Natural killer cell (primary cell): ENCODE data around the gene NONO. TPM values are rescaled to one million over a fixed set of nuclear protein-coding genes. Genes with fewer than 3 reads are reported as not detected.
A peak's percentile ranks its signal among the peaks of the same experiment; 100 is the strongest.

Source experiments
- ATAC-seq, 3 donors: fragments of 150-1000 bp in 2 of 3; fragments of 200-7000 bp in 1 of 3; cut with Tn5 transposase; 1 replicate in 1 of 3; 2 replicates in 2 of 3; pipeline ENCODE4 v1.10.0; 2021; ENCODE audit warnings: mild to moderate bottlenecking in 2 of 3, moderate library complexity in 2 of 3
- DNase-seq, 2 donors: peaks; one replicate each; pipeline versions ENCODE4 v3.0.0 to v3.0.0-alpha.2; 2013 to 2021; ENCODE audit warnings: mixed read lengths in 1 of 2
- H3K27ac ChIP-seq: one replicate; pipeline ENCODE4 v1.5.1; 2013; ENCODE audit warnings: mild to moderate bottlenecking, low read length
- H3K27me3 ChIP-seq: one replicate; pipeline ENCODE4 v1.6.1; 2013; ENCODE audit warnings: low read length; ENCODE audit not compliant: control insufficient read depth, insufficient read depth
- H3K36me3 ChIP-seq: one replicate; pipeline ENCODE4 v1.6.1; 2013; ENCODE audit warnings: low read length; ENCODE audit not compliant: control insufficient read depth, insufficient read depth
- H3K4me1 ChIP-seq: one replicate; pipeline ENCODE4 v1.6.1; 2013; ENCODE audit warnings: low read length; ENCODE audit not compliant: control insufficient read depth, insufficient read depth
- H3K4me3 ChIP-seq: one replicate; pipeline ENCODE4 v1.5.1; 2013; ENCODE audit warnings: low read length
- H3K9me3 ChIP-seq: one replicate; pipeline ENCODE4 v1.6.1; 2013; ENCODE audit warnings: low read length; ENCODE audit not compliant: control insufficient read depth, insufficient read depth
- H3K27ac Mint-ChIP-seq, 2 donors: one replicate each; pipeline ENCODE4 v1.8.0; 2022; ENCODE audit warnings: mild to moderate bottlenecking in 2 of 2, mixed read lengths in 2 of 2, moderate library complexity in 1 of 2
- H3K27me3 Mint-ChIP-seq, 2 donors: one replicate each; pipeline ENCODE4 v1.8.0; 2022; ENCODE audit warnings: low read depth in 2 of 2, mixed read lengths in 2 of 2
- H3K36me3 Mint-ChIP-seq: one replicate; pipeline ENCODE4 v1.8.0; 2022; ENCODE audit warnings: mixed read lengths
- H3K4me1 Mint-ChIP-seq, 2 donors: one replicate each; pipeline ENCODE4 v1.8.0; 2022; ENCODE audit warnings: mixed read lengths in 2 of 2
- H3K4me3 Mint-ChIP-seq: one replicate; pipeline ENCODE4 v1.8.0; 2022; ENCODE audit warnings: mild to moderate bottlenecking, moderate library complexity, mixed read lengths
- H3K9me3 Mint-ChIP-seq, 2 donors: one replicate each; pipeline ENCODE4 v1.8.0; 2022; ENCODE audit warnings: mixed read lengths in 2 of 2
- CTCF ChIP-seq: fragments of 200-600 bp; IDR thresholded peaks from one replicate; pipeline ENCODE4 v1.8.0; 2022; ENCODE audit warnings: antibody characterized with exemption
- WGBS: methylation state at CpG from one replicate; pipeline ENCODE4 v1.1.7; 2013; ENCODE audit warnings: missing lambda C conversion rate; ENCODE audit not compliant: insufficient coverage; 5-methylcytosine and 5-hydroxymethylcytosine counted together
- intact Hi-C: fragments of 100-400 bp; cut with micrococcal nuclease; formaldehyde crosslinking; loops from one replicate; pipeline ENCODE4 v1.14.2; 2022
- total RNA-seq, 4 donors: library from RNA; stranded (reverse); fragments of 120-200 nt in 1 of 4; gene quantifications; one replicate each; pipeline versions ENCODE4 v1.2.3 to v1.2.4, GENCODE V29; 2013 to 2022

The NONO gene
- total RNA-seq, 3 donors from 2014 or later (not counting 1 experiment from before 2014, with no cell fraction given): 370 to 454 (median 439) TPM

- no peak overlapping the region for H3K4me3 ChIP-seq
- intact Hi-C loops: loop anchor here (10.0 kb wide), 1 partner anchor 1054 kb away; the partner anchor contains the start of gene CITED1
- no peak overlapping the region for H3K4me3 Mint-ChIP-seq
- WGBS: 75% methylated on average over 6 of the region's 9 CpGs
- DNase-seq: no peak
- H3K27ac ChIP-seq: no peak overlapping the region
- no peaks in the 10 kb centered on the region for H3K9me3 Mint-ChIP-seq
- no peaks in the 10 kb centered on the region for H3K27me3 Mint-ChIP-seq
- no peaks in the 10 kb centered on the region for H3K36me3 Mint-ChIP-seq
- ATAC-seq: no peak
- H3K4me1 Mint-ChIP-seq: peaks cover 11 to 21% of the 10 kb centered on the region in 2 donors
- peaks cover 21% of the 10 kb centered on the region for H3K4me1 ChIP-seq
- H3K36me3 ChIP-seq: peaks cover 9% of the 10 kb centered on the region
- H3K27me3 ChIP-seq: no peaks in the 10 kb centered on the region
- TF ChIP-seq CTCF: no peak
- no peaks in the 10 kb centered on the region for H3K9me3 ChIP-seq
- no peak overlapping the region for H3K27ac Mint-ChIP-seq
Observed at GRCh38 chrX:71250841-71251240, 32.6 kb upstream of the NONO start.

GRCh38 chrX:71251466-71251973, 31.9 kb upstream of the NONO start:
- H3K27me3 ChIP-seq: no peaks in the 10 kb centered on the region
- no peaks in the 10 kb centered on the region for H3K9me3 Mint-ChIP-seq
- intact Hi-C loops: loop anchor here (10.0 kb wide), 1 partner anchor 1053 kb away; the partner anchor contains the start of gene CITED1
- DNase-seq (no peak), ATAC-seq (no peak)
- no peak overlapping the region for H3K4me3 Mint-ChIP-seq
- no peaks in the 10 kb centered on the region for H3K27me3 Mint-ChIP-seq
- WGBS: 25% methylated on average over 4 of the region's 8 CpGs
- no peak overlapping the region for H3K27ac Mint-ChIP-seq
- no peaks in the 10 kb centered on the region for H3K36me3 Mint-ChIP-seq
- no peaks in the 10 kb centered on the region for H3K9me3 ChIP-seq
- TF ChIP-seq CTCF: no peak
- no peak overlapping the region for H3K27ac ChIP-seq
- H3K4me1 Mint-ChIP-seq: peaks cover 12 to 22% of the 10 kb centered on the region in 2 donors
- no peak overlapping the region for H3K4me3 ChIP-seq
- peaks cover 9% of the 10 kb centered on the region for H3K36me3 ChIP-seq
- peaks cover 21% of the 10 kb centered on the region for H3K4me1 ChIP-seq

GRCh38 chrX:71252221-71252620, 31.2 kb upstream of the NONO start:
- no peak overlapping the region for H3K27ac ChIP-seq
- H3K4me1 Mint-ChIP-seq: peaks cover 12 to 22% of the 10 kb centered on the region in 2 donors
- H3K4me3 ChIP-seq: no peak overlapping the region
- H3K36me3 Mint-ChIP-seq: no peaks in the 10 kb centered on the region
- H3K9me3 ChIP-seq: no peaks in the 10 kb centered on the region
- H3K27me3 ChIP-seq: no peaks in the 10 kb centered on the region
- intact Hi-C loops: loop anchor here (10.0 kb wide), 1 partner anchor 1053 kb away; the partner anchor contains the start of gene CITED1
- peaks cover 21% of the 10 kb centered on the region for H3K4me1 ChIP-seq
- H3K4me3 Mint-ChIP-seq: peak overlapping the region; percentile 7
- WGBS: 75% methylated on average over 2 of the region's 2 CpGs
- H3K9me3 Mint-ChIP-seq: no peaks in the 10 kb centered on the region
- peaks cover 5% of the 10 kb centered on the region for H3K36me3 ChIP-seq
- no peak for TF ChIP-seq CTCF
- DNase-seq (no peak), ATAC-seq (no peak)
- no peaks in the 10 kb centered on the region for H3K27me3 Mint-ChIP-seq
- no peak overlapping the region for H3K27ac Mint-ChIP-seq
